Ishikawa (cell line): Measurements from ENCODE around the gene OGDHL.

Experiments used
- CEBPB ChIP-seq: IDR thresholded peaks from 2 replicates; pipeline ENCODE4 v1.6.1; 2012
- CREB1 ChIP-seq: IDR thresholded peaks from 2 replicates; pipeline ENCODE4 v1.6.1; 2012; ENCODE audit warnings: low read depth
- EGR1 ChIP-seq: IDR thresholded peaks from 2 replicates; pipeline ENCODE4 v1.6.1; 2012
- EP300 ChIP-seq: IDR thresholded peaks from 2 replicates; pipeline ENCODE4 v1.6.1; 2012; ENCODE audit warnings: borderline replicate concordance
- FOXM1 ChIP-seq: IDR thresholded peaks from 2 replicates; pipeline ENCODE4 v1.6.1; 2012; ENCODE audit warnings: low read depth, borderline replicate concordance
- NFIC ChIP-seq: IDR thresholded peaks from 2 replicates; pipeline ENCODE4 v1.6.1; 2012
- RAD21 ChIP-seq: IDR thresholded peaks from 2 replicates; pipeline ENCODE4 v1.6.1; 2012; ENCODE audit warnings: low read depth
- TAF1 ChIP-seq: IDR thresholded peaks from 2 replicates; pipeline ENCODE4 v1.6.1; 2012; ENCODE audit warnings: low read depth, mild to moderate bottlenecking
- TCF12 ChIP-seq: IDR thresholded peaks from 2 replicates; pipeline ENCODE4 v1.6.1; 2012; ENCODE audit warnings: low read depth
- TEAD4 ChIP-seq: IDR thresholded peaks from 2 replicates; pipeline ENCODE4 v1.6.1; 2012
- YY1 ChIP-seq: IDR thresholded peaks from 2 replicates; pipeline ENCODE4 v1.6.1; 2012; ENCODE audit warnings: low read depth
- ZBTB7A ChIP-seq: IDR thresholded peaks from 2 replicates; pipeline ENCODE4 v1.6.1; 2012; ENCODE audit warnings: low read depth
- TF ChIP-seq, protein P1 (sequence below): IDR thresholded peaks from 2 replicates; pipeline ENCODE4 v1.6.1; 2012
- TF ChIP-seq, protein P2 (sequence below): IDR thresholded peaks from 2 replicates; pipeline ENCODE4 v1.6.1; 2012; ENCODE audit warnings: low read depth, mild to moderate bottlenecking
- TF ChIP-seq, protein P3 (sequence below): IDR thresholded peaks from 2 replicates; pipeline ENCODE4 v1.6.1; 2012

OGDHL gene

DNA sequence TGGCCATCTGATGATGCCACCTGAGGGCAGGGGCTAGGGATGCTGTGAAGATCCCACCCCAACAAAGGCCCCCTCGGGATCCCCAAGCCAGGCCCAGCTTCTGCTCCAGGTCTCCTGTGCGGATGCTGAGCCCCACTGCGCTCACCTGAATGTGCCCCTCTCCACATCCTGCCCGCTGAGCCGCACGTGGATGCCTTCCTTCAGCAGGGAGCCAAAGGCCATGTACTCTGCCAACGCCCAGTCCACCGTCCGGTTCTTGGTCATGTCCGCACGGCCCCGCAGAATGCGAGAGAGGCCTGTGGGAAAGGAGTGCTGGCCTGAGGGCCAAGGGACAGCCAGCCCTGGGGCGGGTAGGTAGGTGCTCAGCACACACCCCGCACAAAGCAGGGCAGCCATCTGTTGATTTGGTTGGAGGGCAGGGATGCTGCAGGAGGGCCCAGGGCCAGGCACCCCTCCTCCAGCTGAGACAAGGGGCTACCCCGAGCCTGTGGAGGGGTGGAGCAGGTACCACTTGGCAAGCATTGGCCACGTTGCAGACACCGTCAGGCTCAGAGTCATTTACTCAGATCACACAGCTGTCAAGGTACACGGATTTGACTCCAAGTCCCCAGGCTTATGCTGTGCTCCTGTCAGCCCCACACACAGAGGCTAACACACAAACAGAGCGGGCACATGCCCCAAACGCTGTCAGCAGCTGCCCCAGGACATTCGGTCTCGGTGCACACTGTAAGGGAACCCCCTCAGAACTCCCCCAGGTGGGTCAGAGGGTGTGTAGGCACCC lies 19.2 kb downstream of the OGDHL start:
- TF ChIP-seq YY1 (no peak), ZBTB7A (no peak), TCF12 (no peak), RAD21 (no peak), NFIC (no peak), EP300 (no peak), TAF1 (no peak), TEAD4 (no peak), EGR1 (no peak), CEBPB (no peak), CREB1 (no peak), FOXM1 (no peak)
- TF ChIP-seq, protein P1, sequence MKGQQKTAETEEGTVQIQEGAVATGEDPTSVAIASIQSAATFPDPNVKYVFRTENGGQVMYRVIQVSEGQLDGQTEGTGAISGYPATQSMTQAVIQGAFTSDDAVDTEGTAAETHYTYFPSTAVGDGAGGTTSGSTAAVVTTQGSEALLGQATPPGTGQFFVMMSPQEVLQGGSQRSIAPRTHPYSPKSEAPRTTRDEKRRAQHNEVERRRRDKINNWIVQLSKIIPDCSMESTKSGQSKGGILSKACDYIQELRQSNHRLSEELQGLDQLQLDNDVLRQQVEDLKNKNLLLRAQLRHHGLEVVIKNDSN: no peak
- TF ChIP-seq, protein P2, sequence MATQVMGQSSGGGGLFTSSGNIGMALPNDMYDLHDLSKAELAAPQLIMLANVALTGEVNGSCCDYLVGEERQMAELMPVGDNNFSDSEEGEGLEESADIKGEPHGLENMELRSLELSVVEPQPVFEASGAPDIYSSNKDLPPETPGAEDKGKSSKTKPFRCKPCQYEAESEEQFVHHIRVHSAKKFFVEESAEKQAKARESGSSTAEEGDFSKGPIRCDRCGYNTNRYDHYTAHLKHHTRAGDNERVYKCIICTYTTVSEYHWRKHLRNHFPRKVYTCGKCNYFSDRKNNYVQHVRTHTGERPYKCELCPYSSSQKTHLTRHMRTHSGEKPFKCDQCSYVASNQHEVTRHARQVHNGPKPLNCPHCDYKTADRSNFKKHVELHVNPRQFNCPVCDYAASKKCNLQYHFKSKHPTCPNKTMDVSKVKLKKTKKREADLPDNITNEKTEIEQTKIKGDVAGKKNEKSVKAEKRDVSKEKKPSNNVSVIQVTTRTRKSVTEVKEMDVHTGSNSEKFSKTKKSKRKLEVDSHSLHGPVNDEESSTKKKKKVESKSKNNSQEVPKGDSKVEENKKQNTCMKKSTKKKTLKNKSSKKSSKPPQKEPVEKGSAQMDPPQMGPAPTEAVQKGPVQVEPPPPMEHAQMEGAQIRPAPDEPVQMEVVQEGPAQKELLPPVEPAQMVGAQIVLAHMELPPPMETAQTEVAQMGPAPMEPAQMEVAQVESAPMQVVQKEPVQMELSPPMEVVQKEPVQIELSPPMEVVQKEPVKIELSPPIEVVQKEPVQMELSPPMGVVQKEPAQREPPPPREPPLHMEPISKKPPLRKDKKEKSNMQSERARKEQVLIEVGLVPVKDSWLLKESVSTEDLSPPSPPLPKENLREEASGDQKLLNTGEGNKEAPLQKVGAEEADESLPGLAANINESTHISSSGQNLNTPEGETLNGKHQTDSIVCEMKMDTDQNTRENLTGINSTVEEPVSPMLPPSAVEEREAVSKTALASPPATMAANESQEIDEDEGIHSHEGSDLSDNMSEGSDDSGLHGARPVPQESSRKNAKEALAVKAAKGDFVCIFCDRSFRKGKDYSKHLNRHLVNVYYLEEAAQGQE: no peak
- TF ChIP-seq, protein P3, sequence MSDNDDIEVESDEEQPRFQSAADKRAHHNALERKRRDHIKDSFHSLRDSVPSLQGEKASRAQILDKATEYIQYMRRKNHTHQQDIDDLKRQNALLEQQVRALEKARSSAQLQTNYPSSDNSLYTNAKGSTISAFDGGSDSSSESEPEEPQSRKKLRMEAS: no peak

DNA sequence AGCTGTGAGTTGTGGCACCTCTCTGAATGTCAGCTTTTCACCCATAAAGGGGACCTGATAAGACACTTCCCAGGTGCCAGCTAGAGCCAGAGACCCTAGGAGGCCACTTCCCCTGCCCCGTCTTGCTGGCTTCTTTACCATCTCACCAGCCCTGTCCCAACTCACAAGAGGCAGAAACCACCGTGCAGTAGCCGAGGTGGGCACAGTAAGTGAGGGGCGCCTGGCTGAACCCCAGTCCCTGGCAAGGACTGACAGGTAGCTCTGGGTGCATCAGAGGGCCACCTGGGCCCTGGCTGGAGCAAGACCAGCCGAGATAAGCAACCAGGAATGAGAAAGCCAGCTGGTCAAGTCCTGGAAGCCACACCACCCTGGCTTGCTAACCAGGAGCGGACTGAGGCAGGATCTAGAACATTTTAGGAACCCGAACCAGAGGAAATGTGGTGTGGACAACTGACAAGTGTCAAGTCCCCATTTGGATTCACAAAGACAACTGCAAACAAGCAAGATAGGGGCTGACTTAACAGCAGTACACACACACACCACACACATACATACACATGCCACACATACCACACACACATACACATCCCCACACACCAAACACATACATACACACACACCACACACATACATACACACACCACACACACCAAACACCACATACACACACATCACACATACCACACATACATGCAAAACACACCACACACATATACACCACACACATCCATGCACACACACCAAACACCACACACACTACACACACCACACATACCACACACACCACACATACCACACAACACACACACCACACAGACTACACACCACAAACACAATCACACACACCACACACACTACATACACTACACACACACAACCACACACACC lies 20.8 kb downstream of the OGDHL start:
- TF ChIP-seq NFIC (no peak), TEAD4 (no peak), EP300 (no peak), ZBTB7A (no peak), FOXM1 (no peak), TAF1 (no peak), CEBPB (no peak), EGR1 (no peak)
- TF ChIP-seq, protein P1: no peak

DNA sequence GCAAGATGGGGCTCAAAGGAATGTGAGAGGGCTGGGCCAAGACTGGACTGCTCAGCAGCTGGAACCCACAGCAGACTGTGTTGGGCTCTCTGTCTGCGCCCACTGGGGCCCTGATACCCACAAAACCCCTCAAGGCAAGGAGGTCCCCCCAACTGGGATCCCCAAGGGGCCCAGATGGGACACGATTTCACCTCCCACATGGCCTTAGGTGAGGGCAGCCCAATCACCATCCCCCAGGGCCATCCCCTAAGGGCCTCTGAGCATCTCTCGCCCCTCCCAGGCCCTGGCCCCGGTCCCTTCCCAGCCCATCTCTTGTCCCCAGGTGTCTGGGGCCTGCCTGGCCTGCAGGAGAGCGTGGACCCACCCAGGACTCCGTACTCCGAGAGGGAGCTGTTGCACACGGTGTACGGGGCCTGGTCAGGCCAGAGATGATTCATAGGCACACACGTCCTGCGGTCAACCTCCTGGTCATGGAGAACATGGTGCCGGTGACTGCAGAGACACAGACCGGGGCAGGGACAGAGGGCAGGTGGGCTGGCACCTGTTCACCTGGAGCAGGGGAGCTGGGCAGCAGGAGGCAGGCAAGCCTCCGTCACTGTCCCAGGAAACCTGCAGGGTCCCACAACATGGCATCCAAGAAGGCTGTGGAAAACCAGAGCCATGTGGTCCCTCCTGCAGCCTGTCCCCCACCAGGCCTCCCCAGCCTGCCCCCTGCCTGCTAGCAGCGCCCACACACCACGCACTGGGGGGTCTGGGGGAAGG lies 21.6 kb downstream of the OGDHL start:
- TF ChIP-seq RAD21 (no peak), FOXM1 (no peak), CEBPB (no peak), YY1 (no peak), ZBTB7A (no peak), TCF12 (no peak), EGR1 (no peak), NFIC (no peak), TAF1 (no peak), CREB1 (no peak), EP300 (no peak), TEAD4 (no peak)
- TF ChIP-seq, protein P2: no peak
- TF ChIP-seq, protein P1: no peak
- TF ChIP-seq, protein P3: no peak

DNA sequence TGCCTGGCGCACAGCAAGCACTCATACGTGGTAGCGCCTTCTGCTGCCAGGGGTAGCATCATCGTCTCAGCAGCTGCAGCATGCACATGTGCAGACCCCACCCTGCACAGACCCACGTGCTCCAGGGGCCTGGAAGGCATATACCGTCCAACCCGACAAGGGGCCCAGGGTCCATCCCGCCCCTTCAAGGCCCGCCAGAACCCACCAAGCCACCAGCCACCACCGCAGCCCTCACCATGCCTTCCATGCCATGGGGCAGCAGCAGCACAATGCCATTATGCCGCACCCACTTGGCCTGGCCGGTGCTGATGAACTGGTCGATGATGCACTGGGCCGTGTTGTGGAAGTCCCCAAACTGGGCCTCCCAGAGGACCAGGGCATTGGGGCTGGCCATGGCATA lies 22.7 kb downstream of the OGDHL start:
- TF ChIP-seq CEBPB (no peak), RAD21 (no peak), TCF12 (no peak), CREB1 (no peak), YY1 (no peak), TAF1 (no peak)
- TF ChIP-seq, protein P2: no peak
- TF ChIP-seq, protein P3: no peak
- TF ChIP-seq, protein P1: no peak
